Right cardiac atrium (tissue), 5 donors: ENCODE results near the gene BRSK1. TPM values are rescaled to one million over a fixed set of nuclear protein-coding genes. Genes with fewer than 3 reads are reported as not detected.

Experiments
- ATAC-seq, 2 donors: fragments of 200-7000 bp; cut with Tn5 transposase; one replicate each; pipeline versions ENCODE4 v1.8.0 to v1.9.1; 2020; ENCODE audit warnings: moderate library complexity in 2 of 2, mild to moderate bottlenecking in 1 of 2
- DNase-seq, 3 donors: peaks; one replicate each; pipeline ENCODE4 v3.0.0-alpha.2; 2020
- H3K27ac ChIP-seq: one replicate; pipeline ENCODE4 v1.5.1; 2013; ENCODE audit warnings: mild to moderate bottlenecking, low read length, control low read depth, moderate library complexity
- H3K27me3 ChIP-seq: one replicate; pipeline ENCODE4 v1.6.1; 2013; ENCODE audit not compliant: control insufficient read depth, insufficient read depth
- H3K4me1 ChIP-seq: one replicate; pipeline ENCODE4 v1.6.1; 2013; ENCODE audit warnings: low read length; ENCODE audit not compliant: control insufficient read depth, insufficient read depth
- H3K4me3 ChIP-seq: one replicate; pipeline ENCODE4 v1.5.1; 2013; ENCODE audit warnings: low read length, control low read depth
- H3K9me3 ChIP-seq: one replicate; pipeline ENCODE4 v1.6.1; 2013; ENCODE audit warnings: low read length; ENCODE audit not compliant: control insufficient read depth
- WGBS: extraction: QIAGEN DNeasy Blood & Tissue Kit; methylation state at CpG from one replicate; pipeline ENCODE4 v1.1.7; 2013; 5-methylcytosine and 5-hydroxymethylcytosine counted together
- intact Hi-C, 4 donors: fragments of 100-400 bp; cut with DNase I; formaldehyde crosslinking; loops; one replicate each; pipeline versions ENCODE4 v1.11.0 to v1.14.0; 2022 to 2023
- polyA plus RNA-seq: library from polyadenylated mRNA; stranded (reverse); fragments of 200-250 nt; gene quantifications from one replicate; pipeline ENCODE4 v1.2.3, GENCODE V29; 2013
- total RNA-seq, 4 donors: library from RNA; stranded (reverse); fragmentation: NEBNext Ultra II Directional; extraction: Animal tissue kit (Norgen Biotek cat#: 25700); gene quantifications; one replicate each; pipeline ENCODE4 v1.2.1, GENCODE V29; 2021
- donor health status: healthy with polysubstance abuse.
- donor health status: DM: no; HTN: yes; CAD: no.
- donor health status: DM: no; HTN: no; CAD: no.
- donor health status: DM: no; HTN: yes; CAD: no; lungs with severe emphysema.
- donor health status: DM: yes; HTN: yes; CAD: no.

BRSK1 gene
- total and polyA plus RNA-seq, 5 donors, result 11.9 to 20.5 (median 18.6) TPM

DNA sequence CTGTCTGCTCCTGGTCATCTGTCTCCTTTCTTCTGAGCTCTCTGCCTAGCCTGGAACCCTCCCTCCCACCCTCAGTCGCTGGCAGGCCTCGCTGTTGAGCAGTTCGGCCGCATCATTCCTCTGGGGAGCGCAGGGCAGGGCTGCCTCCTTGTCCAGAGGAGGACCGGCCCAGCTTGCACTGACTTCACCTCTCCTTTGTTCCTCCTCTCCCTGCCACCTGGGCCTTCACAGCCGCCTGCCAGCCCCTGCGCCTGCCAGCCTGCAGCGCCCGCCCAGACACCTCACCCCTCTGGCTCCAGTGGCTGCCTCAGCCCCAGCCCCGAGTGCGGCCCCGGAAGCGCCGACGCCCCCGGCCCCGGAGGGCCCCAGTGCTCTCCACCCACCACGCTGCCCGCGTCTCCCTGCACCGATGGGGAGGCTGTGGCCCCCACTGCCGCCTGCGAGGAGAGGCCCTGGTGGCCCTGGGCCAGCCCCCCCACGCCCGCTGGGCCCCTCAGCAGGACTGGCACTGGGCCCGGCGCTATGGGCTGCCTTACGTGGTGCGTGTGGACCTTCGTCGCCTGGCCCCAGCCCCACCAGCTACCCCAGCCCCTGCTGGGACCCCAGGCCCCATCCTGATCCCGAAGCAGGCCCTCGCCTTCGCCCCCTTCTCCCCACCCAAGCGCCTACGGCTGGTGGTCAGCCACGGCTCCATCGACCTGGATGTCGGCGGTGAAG, 63.1 kb downstream of the BRSK1 start:
- intact Hi-C loops, result no loop called here
- DNase-seq (peak in 1 of 3 donors; percentile 43), ATAC-seq (peak in 1 of 2 donors; percentile 2)
- Histone ChIP-seq H3K9me3 (no peaks in the 10 kb centered on the region), H3K4me3 (no peak overlapping the region), H3K4me1 (no peaks in the 10 kb centered on the region), H3K27ac (no peak overlapping the region), H3K27me3 (no peaks in the 10 kb centered on the region)
- WGBS, result 83% methylated on average over 41 of the region's 41 CpGs

DNA sequence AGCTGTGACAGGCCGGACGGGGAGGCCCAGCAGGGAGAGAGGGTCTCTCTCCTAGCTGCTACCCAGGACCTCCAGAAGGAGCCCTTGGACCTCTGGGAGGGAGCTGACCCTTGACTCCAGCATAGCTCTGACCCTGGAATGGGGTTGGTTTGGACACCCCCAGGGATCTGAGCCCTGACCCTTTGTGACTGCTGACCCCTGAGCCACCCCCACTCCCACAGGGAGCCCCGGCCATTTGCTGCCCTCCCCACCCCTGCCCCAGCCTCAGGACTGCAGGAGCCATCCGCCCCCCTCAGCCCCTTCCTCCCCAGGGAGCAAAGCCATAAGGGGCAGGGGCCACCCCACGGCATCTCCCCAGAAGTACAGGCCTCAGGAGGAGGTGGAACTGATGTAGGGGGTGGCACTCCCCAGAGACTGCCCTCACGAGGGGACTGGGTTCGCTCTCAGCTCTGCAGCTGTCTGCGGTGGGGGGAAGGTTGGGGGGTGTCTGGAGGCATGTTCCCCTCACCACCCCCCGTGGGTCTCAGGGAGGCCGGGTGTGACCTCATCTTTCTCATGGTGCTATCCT, 63.7 kb downstream of the BRSK1 start:
- DNase-seq (peak in 1 of 3 donors; percentile 20), ATAC-seq (no peak)
- Histone ChIP-seq H3K27me3 (no peaks in the 10 kb centered on the region), H3K9me3 (no peaks in the 10 kb centered on the region), H3K27ac (no peak overlapping the region), H3K4me3 (no peak overlapping the region), H3K4me1 (no peaks in the 10 kb centered on the region)
- WGBS, result 78% methylated on average over 10 of the region's 10 CpGs
- intact Hi-C loops, result no loop called here

DNA sequence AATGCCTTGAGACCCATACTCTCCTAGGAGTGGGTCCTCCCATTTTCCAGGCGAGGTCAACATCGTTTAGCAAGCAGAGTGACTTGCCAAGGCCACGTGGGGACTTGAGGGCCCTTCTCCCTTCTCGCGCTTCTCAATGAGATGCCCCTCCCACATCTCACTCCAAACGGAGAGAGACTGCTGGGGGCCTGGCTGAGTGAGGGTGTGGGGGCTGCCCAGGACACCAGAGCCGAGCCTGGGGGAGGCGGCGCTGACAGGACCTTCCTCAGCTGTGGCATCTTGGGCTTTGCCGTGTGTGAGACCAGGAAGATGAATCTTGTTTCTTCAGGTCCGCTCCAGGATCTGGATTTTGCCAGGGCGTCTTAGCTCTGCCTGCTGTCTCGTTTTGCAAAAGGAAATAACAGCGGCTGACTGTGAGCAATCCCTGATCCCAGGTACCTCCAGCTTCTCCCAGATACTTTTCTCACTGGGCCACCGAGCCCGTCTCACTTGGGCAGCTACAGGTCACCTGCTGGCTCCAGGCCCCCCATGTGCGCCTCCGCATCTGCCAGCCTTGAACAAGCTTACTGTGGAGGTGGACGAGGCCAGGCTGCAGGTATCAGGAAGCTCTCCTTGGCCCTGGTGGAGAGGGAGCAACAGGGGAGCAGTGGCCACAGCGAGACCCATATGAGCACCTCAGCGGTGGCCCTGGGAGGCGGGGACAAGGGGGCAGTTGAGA, 64.7 kb downstream of the BRSK1 start:
- no peak overlapping the region for H3K27ac ChIP-seq
- intact Hi-C loops, result no loop called here
- H3K27me3 ChIP-seq, result no peaks in the 10 kb centered on the region
- ATAC-seq (no peak), DNase-seq (peak in 1 of 3 donors; percentile 38)
- no peaks in the 10 kb centered on the region for H3K9me3 ChIP-seq
- no peak overlapping the region for H3K4me3 ChIP-seq
- 64% methylated on average over 22 of the region's 22 CpGs for WGBS
- H3K4me1 ChIP-seq, result no peaks in the 10 kb centered on the region

DNA sequence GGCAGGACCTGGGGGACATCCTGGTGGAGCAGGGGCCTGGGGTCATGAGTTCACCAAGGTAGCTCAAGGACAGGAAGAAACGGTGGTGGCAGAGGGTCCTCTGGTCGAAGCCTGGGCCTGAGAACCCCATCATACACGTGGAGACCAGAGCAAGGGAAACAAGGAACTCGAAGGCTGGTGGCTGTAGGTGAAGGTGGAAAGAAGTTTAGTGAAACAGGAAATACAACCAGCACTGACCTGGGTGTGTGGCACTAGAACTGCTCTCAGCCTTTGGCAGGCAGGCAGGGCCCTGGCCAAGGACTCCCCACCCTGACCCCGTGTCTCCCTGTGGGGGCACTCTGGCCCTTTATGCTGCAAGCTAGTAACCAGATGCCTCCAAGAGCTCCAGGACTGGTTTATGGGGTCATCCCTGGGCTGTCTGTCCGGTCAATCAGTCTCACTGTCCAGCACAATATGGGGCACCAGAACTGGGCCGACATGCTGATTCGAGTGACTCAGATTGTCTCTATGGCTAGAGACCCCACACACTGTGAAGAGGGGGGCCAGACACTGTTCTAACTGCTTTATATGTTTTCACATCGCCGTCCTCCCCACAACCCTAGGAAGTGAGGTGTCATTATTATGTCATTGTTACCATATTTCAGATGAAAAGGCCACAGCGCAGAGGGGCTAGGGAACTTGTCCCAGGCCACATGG, 67.0 kb downstream of the BRSK1 start:
- no peaks in the 10 kb centered on the region for H3K4me1 ChIP-seq
- ATAC-seq (no peak), DNase-seq (peak in 1 of 3 donors; percentile 10)
- no peaks in the 10 kb centered on the region for H3K9me3 ChIP-seq
- 72% methylated on average over 11 of the region's 11 CpGs for WGBS
- no peaks in the 10 kb centered on the region for H3K27me3 ChIP-seq
- intact Hi-C loops, result no loop called here
- H3K27ac ChIP-seq, result no peak overlapping the region
- H3K4me3 ChIP-seq, result no peak overlapping the region

DNA sequence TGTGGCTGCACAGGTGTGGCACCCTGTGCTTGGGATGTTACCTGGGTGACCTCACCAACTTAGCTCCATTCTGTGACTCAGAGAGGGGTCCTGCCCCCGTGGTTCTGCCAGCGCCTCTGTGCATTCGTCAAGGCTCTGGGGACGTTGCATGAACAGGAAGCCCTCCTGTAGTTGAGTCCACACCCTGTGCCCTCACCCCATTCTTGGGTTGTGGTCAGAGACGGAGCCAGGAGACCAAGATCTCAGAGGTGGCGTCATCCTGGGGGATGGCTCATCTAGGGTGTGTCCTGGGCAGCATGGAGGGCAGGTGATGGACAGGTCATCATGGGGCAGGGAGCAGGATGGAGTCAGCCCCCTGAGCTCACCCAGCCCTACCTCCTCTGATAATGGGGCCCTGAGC, 68.2 kb downstream of the BRSK1 start:
- ATAC-seq (no peak), DNase-seq (peak in 1 of 3 donors; percentile 9)
- 73% methylated on average over 6 of the region's 6 CpGs for WGBS
- no peaks in the 10 kb centered on the region for H3K4me1 ChIP-seq
- no peak overlapping the region for H3K4me3 ChIP-seq
- H3K9me3 ChIP-seq, result no peaks in the 10 kb centered on the region
- H3K27me3 ChIP-seq, result no peaks in the 10 kb centered on the region
- H3K27ac ChIP-seq, result no peak overlapping the region
- intact Hi-C loops, result no loop called here

DNA sequence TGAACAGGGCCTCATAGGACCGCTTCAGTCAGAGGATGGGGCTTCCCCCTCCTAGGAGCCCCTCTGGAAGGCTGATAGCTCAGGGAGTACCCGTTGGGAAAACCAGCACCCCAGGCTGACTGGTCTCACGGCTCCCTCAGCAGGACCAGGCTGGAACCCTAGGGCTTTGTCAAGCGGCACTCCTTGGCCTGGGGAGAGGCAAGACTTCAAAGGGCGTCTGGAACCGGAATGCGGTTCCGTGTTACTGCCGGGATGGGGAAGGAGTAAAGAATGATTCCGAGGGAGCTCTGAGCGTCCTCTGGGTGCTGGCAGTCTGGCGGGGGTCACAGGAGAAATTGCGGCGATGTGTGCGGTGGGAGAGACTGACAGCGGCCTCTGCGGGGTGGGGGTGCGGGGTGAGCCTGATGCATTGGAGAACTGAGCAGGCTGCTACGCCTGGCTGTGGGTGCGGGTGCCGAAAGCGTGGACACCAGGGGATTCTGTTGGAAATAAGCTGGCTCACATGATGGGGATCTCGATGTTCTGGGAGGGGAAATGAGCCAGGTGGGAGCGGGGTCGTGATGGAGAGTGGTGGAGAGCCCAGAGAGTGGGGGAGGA, 68.8 kb downstream of the BRSK1 start:
- intact Hi-C loops, result no loop called here
- DNase-seq, result peak in 1 of 3 donors; percentile 39
- H3K27me3 ChIP-seq, result no peaks in the 10 kb centered on the region
- 57% methylated on average over 25 of the region's 25 CpGs for WGBS
- H3K4me1 ChIP-seq, result no peaks in the 10 kb centered on the region
- H3K27ac ChIP-seq, result no peak overlapping the region
- no peak overlapping the region for H3K4me3 ChIP-seq
- H3K9me3 ChIP-seq, result no peaks in the 10 kb centered on the region
- no peak for ATAC-seq

DNA sequence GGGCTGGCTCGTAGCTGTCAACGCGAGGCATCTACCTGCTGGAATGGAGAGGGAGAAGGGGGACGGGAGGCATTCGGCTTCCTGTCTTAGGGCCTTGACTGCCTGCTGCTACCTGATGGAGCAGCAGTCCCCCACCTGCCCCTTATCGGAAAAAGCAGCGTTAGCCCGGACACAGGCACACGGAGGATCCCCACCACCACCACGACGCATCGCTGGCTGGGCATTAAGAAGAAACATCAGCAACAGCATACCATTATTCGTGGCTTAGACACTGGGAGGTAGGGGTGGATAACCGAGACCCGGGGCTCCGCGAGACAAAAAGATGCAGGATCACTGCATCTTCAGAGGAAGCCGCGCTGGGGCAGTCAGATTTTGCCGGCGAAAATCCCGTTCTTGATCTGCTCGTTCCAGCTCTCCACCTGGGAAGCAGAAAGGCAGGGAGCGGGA, 69.6 kb downstream of the BRSK1 start:
- DNase-seq, result no peak
- no peaks in the 10 kb centered on the region for H3K27me3 ChIP-seq
- WGBS, result 4% methylated on average over 24 of the region's 24 CpGs
- ATAC-seq, result no peak
- H3K4me3 ChIP-seq, result peak overlapping the region; percentile 24
- no peaks in the 10 kb centered on the region for H3K9me3 ChIP-seq
- intact Hi-C loops, result no loop called here
- H3K4me1 ChIP-seq, result no peaks in the 10 kb centered on the region
- no peak overlapping the region for H3K27ac ChIP-seq

DNA sequence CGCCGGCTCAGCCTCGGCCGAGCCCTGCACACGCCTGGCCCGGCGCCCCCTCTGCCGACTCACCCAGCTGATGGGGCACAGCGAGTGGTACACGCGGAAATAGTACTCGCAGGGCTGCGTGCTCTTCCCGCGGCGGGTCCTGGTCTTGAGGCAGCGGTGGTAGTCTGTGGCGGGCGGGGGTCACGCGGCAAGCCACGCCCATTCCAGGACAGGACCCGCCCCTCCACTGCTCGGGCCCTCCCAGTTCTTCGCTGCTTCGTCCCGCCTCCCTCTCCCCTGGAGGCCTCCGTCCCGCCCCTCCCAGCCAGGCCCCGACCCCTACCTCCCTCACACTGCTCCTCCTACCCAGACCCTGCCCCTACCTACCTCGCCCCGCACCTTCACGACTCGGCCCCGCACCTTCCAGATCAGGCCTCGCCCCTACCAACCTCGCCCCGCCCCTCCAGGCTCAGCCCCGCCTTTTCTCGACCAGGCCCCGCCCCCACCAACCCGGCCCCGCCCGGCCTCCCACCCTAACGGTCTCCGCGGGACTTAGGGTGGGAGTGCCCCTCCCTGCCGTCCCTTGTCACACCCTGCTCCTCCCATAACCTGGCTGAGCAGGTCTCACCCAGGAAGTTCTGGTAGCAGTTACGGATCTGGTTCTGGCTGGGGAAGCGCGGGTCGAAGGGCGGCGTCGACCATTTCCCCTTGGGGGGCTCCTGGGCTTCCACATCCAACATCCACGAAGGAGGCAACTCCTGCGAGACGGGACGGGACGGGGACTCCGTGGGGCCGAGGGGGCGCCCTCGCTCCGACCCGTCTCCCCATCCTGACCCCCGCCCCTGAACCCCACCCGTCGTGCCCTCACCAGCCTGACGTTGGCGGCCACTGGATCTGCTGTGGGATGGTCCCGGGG, 70.3 kb downstream of the BRSK1 start:
- intact Hi-C loops, result no loop called here
- Histone ChIP-seq H3K9me3 (no peaks in the 10 kb centered on the region), H3K27me3 (no peaks in the 10 kb centered on the region), H3K27ac (no peak overlapping the region), H3K4me1 (no peaks in the 10 kb centered on the region), H3K4me3 (peak overlapping the region; percentile 24)
- DNase-seq (peak; percentile 69 to 86 (median 82)), ATAC-seq (peak; percentile 84 to 93)
- WGBS, result 1% methylated on average over 71 of the region's 72 CpGs

DNA sequence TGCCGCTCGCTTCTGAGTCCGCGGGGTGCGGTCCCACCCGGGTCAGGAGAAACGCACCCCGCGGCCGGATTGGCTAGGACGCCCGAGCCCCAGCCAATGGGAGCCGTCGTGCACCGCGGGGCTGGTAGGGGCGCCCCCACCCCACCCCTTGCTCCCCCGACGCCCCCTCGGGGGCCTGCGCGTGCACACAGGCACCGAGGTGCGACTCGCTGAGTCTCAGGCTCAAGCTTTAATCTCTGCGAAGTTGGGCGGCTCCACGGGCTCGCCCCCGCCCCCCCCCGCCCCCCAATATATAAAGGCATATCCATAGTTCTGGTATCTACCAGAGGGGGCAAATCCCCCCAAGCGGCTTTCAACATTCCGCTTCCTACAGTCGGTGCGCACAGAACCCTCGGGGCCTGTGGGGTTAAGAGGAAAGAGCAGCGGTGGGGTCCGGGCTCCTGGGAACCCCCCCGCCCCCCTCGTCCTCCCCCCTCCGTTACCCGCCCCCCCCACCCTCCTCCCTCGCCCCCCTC, 71.0 kb downstream of the BRSK1 start, which contains the start of gene COX6B2:
TSS of gene COX6B2 (minus strand) at position 22 of the 515 bp plus-strand sequence. CDS start 198 bp downstream, outside the sequence.
- H3K27ac ChIP-seq, result no peak within 1 kb of the TSS
- H3K27me3 ChIP-seq, result no peaks in the 10 kb centered on the region
- no peaks in the 10 kb centered on the region for H3K4me1 ChIP-seq
- no peaks in the 10 kb centered on the region for H3K9me3 ChIP-seq
- H3K4me3 ChIP-seq, result peak within 1 kb of the TSS; percentile 24
- intact Hi-C loops, result no loop called here
- peak in 1 of 3 donors; percentile 46 for DNase-seq
- 2% methylated on average over 43 of the region's 43 CpGs for WGBS
- ATAC-seq, result no peak
